HG02763 (cell line): ENCODE measurements around the gene GMPR.

Experiments
- ATAC-seq: cut with Tn5 transposase; IDR thresholded peaks from one replicate; pipeline ENCODE4 v1.9.1; 2021; ENCODE audit warnings: mild to moderate bottlenecking, moderate library complexity; ENCODE audit not compliant: unreplicated experiment

The GMPR gene

DNA sequence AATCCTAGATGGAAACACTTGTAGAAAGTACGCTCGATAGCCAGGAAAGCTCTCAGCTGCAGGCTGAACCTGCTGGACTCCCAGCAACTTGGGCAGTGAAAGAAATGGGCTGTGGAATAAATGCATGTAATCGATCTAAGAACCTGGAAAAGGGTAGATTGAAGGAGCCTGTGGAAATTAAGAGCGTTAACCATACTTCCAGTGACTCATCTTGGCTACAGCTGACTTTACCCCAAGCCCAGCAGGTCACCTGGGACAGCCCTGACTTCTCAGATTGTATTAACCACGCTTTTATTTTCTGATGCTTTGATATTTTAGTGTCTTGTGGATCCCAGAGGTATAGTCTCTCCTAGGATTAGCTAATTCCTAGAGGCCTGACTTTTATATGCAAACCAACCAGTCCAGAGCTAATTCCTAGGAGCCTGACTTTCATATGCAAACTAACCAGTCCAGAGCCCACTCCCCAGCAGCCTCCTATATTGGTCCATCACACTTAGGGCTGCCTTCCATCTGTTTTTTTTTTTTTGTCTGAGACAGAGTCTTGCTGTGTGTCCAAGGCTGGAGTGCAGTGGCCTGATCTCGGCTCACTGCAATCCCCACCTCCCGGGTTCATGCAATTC lies 86.3 kb downstream of the GMPR start:
- no peak for ATAC-seq

DNA sequence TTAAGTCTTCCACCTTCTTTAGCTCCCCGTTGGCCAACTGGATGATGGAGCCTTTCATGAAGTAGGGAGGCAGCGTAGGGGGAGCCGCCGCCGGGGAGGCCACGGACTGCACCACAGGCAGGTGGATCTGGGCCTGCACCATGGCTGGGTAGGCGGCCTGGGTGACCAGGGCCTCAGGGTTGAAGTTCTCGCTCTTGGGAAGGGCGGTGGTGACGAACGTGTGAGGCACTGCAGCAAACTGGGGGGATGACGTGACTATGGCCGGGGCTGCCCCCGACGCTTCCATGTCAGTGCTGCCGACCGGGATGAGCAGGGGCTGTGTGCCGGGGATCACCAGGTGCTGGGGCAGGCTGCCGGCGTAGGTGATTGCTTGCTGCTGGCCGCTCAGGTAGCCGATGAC lies 88.1 kb downstream of the GMPR start:
- no peak for ATAC-seq

DNA sequence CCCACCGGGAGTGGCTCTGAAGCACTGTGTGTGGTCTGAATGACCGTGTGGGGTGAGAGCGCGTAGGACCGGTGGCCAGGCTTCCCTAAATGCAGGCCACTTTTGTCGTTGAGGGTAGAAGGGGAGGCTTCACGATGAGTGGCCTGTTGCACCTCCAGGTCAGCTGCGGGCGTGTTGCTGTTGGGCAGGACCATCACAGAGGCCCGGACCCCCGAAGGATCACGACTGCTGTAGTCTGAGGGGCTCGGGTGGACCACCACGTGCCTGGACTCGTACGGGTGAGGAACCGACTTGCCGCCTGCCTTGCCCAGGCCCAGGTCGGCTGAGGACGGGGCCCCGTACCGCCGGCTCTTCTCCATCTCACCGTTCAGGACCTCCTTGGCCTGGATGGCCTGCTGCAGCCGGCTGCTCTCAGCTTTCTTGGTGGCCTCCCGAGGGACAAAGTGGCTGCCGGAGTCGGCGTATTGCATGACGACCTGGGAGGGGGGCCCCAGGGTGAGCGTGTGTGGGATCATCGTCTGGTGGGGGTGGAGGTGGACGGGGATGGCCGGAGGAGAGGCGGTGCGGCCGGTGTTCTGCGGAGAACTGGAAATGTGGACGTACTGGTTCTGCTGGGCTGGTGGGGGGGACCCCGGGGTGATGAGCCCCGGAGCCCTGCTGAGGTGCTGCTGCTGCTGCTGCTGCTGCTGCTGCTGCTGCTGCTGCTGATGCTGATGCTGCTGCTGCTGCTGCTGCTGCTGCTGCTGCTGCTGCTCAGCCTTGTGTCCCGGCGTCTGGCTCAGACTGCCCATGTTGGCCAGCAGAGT lies 88.8 kb downstream of the GMPR start:
- no peak for ATAC-seq

DNA sequence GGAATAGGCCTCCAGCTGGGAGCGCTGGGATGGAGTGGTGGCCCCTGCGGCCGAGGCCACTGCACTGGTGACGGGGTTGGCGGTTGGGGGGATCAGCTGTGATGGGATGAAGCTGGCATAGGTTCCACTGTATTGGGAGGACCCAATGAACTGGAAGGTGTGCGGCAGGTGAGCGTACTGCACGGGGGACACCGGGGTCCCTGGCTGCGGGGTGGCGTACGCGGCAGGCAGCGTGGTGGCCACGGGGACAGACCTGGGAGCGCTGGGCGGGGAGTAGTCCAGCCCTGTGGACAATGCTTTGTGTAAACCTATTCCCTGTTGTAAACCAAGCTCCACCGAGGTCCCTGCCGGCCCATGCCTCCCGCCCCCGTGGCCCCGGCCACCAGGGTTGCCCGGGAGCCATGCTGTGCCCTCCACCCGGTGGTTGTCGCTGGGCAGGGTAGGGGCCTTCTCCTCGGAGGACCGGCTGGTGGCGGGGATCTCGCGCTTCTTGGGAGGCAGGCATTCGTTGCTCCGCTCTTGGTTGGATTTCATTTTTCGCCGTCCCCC lies 89.5 kb downstream of the GMPR start:
- no peak for ATAC-seq

DNA sequence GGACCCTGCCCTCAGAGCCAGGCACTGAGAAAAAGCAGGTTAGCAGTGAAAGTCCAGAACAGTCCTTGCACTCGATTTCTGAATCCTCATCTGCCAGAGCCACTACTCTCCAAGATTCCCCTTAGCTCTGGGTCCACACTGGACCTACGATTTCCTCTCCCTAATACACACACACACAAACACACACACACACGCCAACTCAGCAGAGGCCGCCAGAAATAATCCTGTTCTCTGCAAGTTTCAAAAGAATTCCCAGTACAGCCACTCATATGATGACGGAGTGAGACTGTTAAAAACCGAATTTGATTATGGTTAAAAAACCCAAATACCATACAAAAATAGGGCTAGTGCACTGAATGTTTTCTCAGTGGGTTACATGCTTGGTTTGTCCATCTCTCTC lies 90.8 kb downstream of the GMPR start:
- ATAC-seq, result no peak

DNA sequence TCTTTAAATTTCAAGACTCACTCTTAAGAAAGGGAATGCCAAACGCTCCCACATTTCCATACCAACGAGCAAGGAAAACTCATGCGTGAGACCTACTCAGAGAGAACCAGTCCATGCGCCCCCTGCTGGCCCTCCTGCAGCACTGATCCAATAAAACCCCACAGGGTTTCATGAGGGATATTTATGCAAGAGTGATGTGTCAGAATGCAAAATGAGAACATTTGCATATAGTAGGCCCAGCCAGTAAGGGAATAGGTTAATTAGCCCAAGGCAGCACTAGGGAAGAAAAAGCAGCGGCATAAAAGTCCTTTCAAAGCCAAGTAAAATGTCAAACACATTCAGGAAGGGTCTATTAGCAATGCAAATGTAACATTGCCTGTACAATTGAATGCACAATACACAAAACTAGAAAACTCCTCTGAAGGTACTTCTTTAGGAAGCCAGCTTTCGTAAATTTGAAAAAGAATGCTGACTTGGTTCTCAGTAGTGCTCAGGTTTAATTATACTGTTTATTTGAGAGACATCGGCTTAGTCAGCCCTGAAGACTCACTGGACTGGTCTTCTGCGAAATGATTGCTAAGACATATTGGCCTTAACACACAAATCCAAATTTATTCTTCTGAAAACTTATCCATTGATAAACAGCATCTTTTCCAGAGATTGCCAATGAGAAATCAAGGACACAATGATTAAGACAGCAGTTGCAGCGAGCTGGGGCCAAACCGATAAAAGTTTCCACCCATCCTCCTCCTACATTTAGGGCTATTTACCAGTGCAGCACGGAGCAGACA lies 93.2 kb downstream of the GMPR start:
- no peak for ATAC-seq

DNA sequence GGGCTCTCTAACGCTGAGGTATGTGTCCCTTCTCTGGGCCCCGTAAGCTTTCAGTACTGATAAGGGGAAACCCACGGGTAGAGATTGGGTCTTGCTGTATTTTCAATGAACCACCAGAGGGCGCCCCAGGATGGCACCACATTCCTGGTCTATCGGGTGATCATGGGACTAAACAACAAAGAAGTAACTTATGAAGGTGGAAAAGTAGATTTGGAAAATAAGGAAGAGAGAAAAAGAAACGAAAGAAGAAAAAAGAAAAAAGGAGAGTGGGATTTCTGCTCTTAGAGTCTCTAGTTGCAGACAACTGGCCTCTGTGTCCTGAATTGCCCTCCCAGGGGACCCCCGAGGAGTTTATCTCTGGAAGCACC lies 93.8 kb downstream of the GMPR start:
- ATAC-seq, result peak; percentile 86

DNA sequence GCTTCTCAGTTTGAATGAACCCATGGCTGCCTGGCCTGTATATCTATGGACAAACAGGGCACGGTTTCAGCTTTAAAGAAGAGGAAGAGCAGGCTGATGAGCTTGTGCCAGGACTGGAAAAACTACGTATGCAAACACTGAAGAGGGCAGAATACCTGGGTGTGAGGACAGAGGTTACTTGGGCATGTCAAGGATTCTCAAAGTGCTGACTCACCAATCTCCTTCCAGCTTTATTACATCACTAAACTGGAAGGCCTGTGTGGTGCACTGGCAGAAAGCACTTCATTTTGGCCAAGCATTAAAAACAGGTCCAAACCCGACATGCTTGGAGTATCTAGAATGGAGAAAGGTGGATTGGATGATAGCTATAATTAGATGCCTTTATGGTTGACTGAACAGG lies 95.2 kb downstream of the GMPR start:
- ATAC-seq, result no peak

DNA sequence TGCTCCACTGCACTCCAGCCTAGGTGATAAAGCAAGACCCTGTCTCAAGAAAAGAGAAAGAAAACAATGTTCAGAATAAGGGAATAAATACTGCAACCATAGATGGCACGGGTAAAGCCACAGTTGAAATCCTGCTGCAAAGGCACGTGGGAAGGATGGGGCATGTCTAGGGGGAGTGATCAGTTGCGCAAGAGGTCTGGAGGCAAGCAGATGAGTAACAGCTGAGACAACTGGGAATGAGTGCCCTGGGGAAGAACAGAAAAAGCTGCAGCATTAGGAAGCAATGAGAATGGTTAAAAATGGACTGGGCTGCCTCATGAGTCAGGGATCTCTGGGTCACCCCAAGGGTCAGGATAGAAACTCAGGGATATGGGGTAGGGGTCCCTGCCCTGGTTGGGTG lies 96.3 kb downstream of the GMPR start:
- ATAC-seq, result no peak

DNA sequence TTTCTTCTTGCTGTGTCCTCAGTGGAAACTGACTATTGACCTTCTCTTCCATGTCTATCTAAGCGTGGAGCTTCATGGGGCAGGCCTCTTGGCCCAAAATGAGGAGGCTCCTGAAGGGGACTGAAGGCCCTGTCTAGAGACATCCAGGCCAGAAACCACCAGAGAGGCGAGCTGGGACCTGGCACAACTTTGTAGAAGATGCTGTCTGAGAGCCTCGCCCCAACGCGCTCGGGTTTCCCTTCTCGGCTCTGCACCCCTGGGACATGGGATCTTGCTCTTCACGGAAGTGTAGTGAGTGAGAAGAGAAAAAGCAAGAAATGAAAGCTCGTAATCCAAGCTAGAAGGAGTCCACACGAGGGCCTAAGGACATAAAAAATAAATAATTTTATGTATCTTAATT lies 96.8 kb downstream of the GMPR start:
- no peak for ATAC-seq

DNA sequence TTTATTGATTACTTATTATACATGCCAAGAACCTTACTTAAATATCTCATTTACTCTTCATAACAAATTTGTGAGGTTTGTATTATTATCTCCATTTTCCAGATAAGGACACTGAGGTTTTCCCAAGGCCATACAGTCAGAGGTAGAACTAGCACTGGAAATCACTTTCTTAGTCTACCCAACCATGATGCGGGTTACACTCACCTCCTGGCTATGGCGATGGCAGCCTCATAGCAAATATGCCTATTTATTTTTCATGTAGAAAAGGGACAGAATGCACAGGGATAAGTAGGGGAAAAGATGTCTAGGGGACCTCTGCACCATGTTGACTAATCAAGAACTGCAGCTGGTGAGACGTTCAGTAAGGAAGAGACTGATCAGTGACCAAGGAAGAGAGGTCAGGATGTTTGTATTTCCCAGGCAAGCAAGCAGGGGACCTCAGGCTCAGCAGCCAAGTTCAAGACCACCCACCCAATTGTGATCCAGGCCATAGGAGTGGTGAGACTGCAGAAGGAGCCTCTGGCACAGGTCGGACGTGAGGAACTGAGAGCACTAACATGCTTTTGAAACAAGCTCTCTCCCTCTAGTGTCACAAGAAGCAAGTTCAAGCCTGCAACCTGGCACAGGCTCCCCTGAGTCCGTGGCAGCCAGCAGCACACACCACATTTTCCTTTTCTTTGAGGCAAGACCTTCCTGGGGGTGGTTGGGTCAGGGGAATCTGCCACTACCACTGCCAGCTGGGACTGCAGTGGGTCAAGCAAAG lies 97.8 kb downstream of the GMPR start:
- no peak for ATAC-seq

DNA sequence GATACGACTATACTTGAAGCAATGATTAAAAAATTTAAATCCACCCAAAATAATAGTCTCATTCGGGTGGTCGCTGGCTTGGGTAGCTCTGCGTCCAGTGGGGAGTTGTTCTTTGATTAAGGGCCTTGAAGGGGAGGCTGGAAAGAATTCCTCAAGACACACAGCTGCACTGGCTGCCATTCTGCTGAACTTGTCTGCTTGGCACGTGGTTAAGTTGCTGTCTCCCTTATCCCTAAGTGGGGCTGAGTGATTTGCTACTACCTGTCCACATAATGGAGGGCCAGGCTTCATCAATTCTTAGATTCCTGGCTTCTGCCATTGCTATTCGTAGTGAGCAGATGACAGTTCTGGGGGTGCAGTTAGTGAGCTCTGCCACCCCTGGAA lies 98.5 kb downstream of the GMPR start:
- no peak for ATAC-seq

DNA sequence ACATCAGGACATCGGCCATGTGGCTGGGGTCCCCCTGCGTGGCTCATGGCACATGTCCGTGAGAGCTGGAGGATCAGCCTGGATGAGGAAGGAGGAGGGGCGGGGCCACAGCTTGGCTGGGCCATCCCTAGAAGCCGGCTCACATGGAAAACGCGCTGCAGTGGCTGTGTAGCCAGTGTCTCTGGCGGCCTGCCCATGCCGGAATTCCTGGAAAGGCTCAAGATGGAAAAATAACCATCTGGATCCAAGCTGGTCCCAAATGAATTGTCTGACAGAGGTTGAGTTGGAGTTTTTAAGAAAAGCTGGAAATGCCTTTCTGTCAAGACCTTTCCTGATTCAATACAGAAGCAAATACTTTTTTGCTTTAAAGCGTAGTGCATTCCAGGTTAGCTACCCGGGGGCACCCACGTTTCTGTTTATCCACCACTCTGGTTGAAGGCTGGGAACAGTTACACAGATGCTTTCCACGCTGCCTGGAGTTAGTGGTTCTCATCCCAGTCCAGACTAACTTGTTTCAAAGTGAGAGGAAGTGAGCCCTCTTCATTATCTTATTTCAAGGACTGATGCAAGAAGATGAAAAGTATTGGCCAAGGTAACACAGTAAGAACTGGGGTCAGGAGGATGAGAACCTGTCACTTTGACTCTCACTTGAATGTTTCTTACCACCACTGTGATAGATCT lies 99.0 kb downstream of the GMPR start:
- no peak for ATAC-seq

DNA sequence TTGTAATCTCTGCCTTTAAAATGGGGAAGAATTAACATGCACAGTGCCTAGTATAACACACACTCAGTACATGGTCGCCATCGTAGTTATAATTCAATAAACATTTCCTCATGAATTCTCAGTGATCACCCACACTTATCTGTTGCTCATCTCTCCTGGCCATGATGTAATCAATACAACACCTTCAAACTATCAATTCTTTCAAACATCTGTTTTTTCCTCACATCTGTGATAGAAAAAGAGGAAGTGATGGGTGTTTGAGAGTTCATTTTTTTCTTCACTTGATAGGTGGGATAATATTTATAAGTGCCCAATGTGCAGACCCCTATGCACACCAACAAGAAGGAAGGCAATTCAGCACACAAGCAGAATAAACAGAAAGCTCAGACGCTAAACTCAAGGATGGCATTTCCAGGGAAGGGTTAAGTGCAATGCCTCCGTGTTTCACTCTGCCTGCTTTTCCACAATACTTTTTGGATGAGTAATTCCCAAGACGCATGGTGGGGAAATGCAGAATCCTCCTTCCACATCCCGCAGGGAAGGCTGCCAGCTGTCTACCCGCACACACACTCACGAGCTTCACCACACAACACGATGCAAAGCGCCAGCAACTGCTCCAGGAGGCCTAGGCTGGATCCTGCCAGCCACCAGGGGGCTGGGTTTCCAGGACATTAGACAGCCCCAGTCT lies 100.3 kb downstream of the GMPR start:
- no peak for ATAC-seq

DNA sequence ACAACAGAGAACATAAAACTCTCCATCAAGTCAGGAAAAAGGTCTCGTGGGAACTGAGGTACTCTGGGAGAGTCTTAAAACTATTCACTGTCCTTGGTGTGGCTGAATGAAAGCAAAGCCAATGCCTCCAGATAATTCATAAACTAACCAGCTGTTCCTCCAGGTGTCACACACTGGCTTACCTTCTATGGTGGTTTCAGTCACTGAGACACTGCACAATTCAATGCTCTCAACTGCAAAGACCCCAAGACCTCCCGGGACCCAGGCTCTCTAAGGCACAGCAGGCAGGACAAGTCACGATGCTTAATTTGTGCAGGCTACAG lies 100.8 kb downstream of the GMPR start:
- no peak for ATAC-seq

DNA sequence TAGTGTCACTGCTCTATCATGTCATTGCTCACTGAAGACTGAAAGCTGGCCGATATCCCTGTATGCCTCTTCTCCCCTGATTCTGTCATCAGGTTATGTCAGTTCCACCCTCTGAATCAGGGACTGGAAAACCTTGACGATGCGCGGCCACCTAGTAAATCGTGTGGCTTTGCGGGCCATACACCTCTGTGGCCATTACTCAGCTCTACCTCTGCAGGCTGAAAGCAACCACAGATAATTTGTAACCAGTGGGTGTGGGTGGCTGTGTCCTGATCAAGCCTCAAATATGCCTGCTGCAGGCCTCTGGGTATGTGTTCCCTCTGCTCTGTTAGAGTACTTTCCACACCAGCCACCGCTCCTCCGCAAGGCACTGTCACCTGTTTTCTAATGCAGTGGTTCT lies 105.2 kb downstream of the GMPR start:
- no peak for ATAC-seq

DNA sequence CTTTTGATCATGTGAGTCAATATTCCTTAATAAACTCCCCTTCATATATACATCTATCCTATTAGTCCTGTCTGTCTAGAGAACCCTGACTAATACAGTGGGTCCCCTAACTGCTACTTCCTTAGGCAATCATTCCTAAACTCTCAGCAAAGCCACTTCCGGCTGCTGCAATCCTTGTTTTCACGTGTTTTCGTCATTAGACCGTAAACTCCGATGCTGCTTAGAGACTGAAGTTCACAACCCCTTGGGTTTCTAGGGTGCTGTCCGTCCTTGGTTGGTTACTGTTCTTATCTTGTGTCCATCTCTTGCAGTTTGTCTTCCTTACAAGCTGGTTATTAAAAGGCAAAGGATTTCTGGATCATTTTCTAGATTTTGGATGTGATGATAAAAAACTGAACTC lies 106.4 kb downstream of the GMPR start:
- ATAC-seq, result no peak
